ENCODE results near the gene FIP1L1.
A peak's percentile ranks its signal among the peaks of the same experiment; 100 is the strongest.

FIP1L1 gene

GRCh38 chr4:53507058-53507457 lies 129.6 kb downstream of the FIP1L1 start:
- peak overlapping the region; percentile 56 to 64 for H3K27ac ChIP-seq
- H3K9me3 ChIP-seq, result no peaks in the 10 kb centered on the region
- intact Hi-C loops (cut with DNase I; ENCODE audit: low total_unique reads), result no loop called here
- H3K4me1 ChIP-seq, result peaks cover 4 to 19% (median 10%) of the 10 kb centered on the region in 4 donors
- TF ChIP-seq CTCF (IDR thresholded peaks at IDR 0.05), result no peak
- no peaks in the 10 kb centered on the region for H3K36me3 ChIP-seq
- DNase-seq, result no peak
- H3K27me3 ChIP-seq, result no peaks in the 10 kb centered on the region
- peak overlapping the region in 1 of 2 donors; percentile 32 for H3K4me3 ChIP-seq

DNA sequence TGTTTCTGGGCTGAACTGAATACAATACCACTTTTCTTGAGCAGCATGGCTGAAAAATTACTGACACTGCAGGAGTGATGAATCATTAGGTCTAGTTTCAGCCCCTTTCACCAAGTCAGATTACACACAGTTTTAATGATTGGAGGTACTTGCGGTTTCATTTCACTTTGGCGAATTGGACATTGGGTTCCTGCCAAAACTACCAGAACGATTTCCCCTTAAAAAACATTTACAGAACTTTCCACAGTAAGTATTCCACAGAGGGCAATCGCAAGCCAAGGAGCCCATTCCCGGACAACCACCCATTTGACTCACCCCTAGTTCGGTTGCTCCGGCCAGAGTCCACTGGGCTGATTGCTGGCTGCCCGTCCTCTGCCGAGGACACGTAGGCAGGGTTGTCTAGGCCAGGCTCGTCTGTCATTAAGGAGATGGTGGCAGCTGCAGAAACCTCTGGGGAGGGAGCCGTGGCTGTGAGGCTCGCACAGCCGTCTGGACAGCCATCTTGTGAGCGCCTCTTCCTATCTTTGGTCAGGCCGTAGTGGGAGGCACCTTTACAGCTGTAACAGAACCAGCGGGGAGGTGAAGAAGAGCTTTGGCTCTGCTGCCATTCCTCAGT lies 130.3 kb downstream of the FIP1L1 start:
- H3K27ac ChIP-seq, result peak overlapping the region; percentile 56 to 64
- H3K36me3 ChIP-seq, result no peaks in the 10 kb centered on the region
- peaks cover 4 to 19% (median 10%) of the 10 kb centered on the region in 4 donors for H3K4me1 ChIP-seq
- no peak for TF ChIP-seq CTCF (IDR thresholded peaks at IDR 0.05)
- no peaks in the 10 kb centered on the region for H3K9me3 ChIP-seq
- intact Hi-C loops (cut with DNase I; ENCODE audit: low total_unique reads), result no loop called here
- peak overlapping the region; percentile 32 to 34 for H3K4me3 ChIP-seq
- DNase-seq, result peak; percentile 85 to 90
- no peaks in the 10 kb centered on the region for H3K27me3 ChIP-seq

DNA sequence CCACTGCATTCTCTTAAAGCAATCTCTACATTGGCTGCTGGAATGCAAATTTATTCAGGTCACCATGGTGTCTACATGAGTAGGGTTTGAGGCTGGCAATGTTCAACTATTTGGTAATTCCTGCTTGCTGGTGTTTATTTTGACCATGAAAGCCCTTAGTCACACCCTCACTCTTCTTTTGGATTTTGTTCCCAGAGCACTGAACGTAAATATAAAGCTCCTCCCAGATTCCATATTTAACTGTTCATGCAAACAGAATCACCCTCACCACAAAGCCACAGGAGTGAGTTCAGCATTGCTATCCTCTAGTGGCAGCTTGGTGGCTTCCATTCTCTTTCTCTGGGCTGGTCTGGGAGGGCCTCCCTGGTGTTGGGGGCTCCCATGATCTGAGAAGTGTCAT lies 131.0 kb downstream of the FIP1L1 start:
- no peak for TF ChIP-seq CTCF (IDR thresholded peaks at IDR 0.05)
- intact Hi-C loops (cut with DNase I; ENCODE audit: low total_unique reads), result no loop called here
- peak overlapping the region; percentile 56 to 64 for H3K27ac ChIP-seq

GRCh38 chr4:53510321-53510720 lies 132.9 kb downstream of the FIP1L1 start:
- TF ChIP-seq CTCF (IDR thresholded peaks at IDR 0.05), result no peak
- Histone ChIP-seq H3K9me3 (no peaks in the 10 kb centered on the region), H3K4me1 (peaks cover 4 to 19% (median 10%) of the 10 kb centered on the region in 4 donors), H3K27me3 (no peaks in the 10 kb centered on the region), H3K27ac (no peak overlapping the region), H3K36me3 (no peaks in the 10 kb centered on the region), H3K4me3 (no peak overlapping the region)
- no peak for DNase-seq
- intact Hi-C loops (cut with DNase I; ENCODE audit: low total_unique reads), result no loop called here

More for the DNA sequence above, 131.0 kb downstream of the FIP1L1 start:
- DNase-seq, result no peak
- Histone ChIP-seq H3K4me1 (peaks cover 4 to 19% (median 10%) of the 10 kb centered on the region in 4 donors), H3K27me3 (no peaks in the 10 kb centered on the region), H3K9me3 (no peaks in the 10 kb centered on the region), H3K4me3 (peak overlapping the region in 1 of 2 donors; percentile 34), H3K36me3 (no peaks in the 10 kb centered on the region)

Measured in tibial artery (tissue), 4 donors.